ENCODE measurements around the gene RNF207. TPM values are rescaled to one million over a fixed set of nuclear protein-coding genes. Genes with fewer than 3 reads are reported as not detected.

Gene RNF207
- total RNA-seq, 2 donors from 2014 or later: 1.5 to 20.6 TPM

- DNase-seq (ENCODE audit: low spot score in 2 of 2): no peak
- ATAC-seq: no peak
- Mint-ChIP-seq H3K9me3 (no peaks in the 10 kb centered on the region), H3K27ac (no peak overlapping the region), H3K36me3 (no peaks in the 10 kb centered on the region)
Observed at GRCh38 chr1:6170116-6170741, 35.7 kb upstream of the RNF207 start.

GRCh38 chr1:6170742-6171201 is 35.1 kb upstream of the RNF207 start:
- Mint-ChIP-seq H3K27ac (no peak overlapping the region), H3K9me3 (no peaks in the 10 kb centered on the region), H3K36me3 (no peaks in the 10 kb centered on the region)
- no peak for ATAC-seq
- DNase-seq (ENCODE audit: low spot score in 2 of 2): no peak

- no peak for DNase-seq (ENCODE audit: low spot score in 2 of 2)
- H3K36me3 Mint-ChIP-seq: no peaks in the 10 kb centered on the region
- no peaks in the 10 kb centered on the region for H3K9me3 Mint-ChIP-seq
- no peak overlapping the region for H3K27ac Mint-ChIP-seq
- peak in 1 of 2 donors; percentile 42 for ATAC-seq
Observed at GRCh38 chr1:6171548-6172124, 34.3 kb upstream of the RNF207 start.

- ATAC-seq (no peak), DNase-seq (ENCODE audit: low spot score in 2 of 2) (no peak)
- Mint-ChIP-seq H3K36me3 (peaks cover 0 to 5% of the 10 kb centered on the region in 2 donors), H3K9me3 (no peaks in the 10 kb centered on the region), H3K27ac (no peak overlapping the region)
Observed at GRCh38 chr1:6172549-6172948, 33.4 kb upstream of the RNF207 start.

- DNase-seq (ENCODE audit: low spot score in 2 of 2) (no peak), ATAC-seq (no peak)
- Mint-ChIP-seq H3K9me3 (no peaks in the 10 kb centered on the region), H3K36me3 (peaks cover 0 to 6% of the 10 kb centered on the region in 2 donors), H3K27ac (no peak overlapping the region)
Observed at GRCh38 chr1:6174621-6175410, 31.1 kb upstream of the RNF207 start.

GRCh38 chr1:6175411-6175828 is 30.5 kb upstream of the RNF207 start:
- Mint-ChIP-seq H3K36me3 (peaks cover 0 to 6% of the 10 kb centered on the region in 2 donors), H3K9me3 (no peaks in the 10 kb centered on the region), H3K27ac (no peak overlapping the region)
- DNase-seq (ENCODE audit: low spot score in 2 of 2): no peak
- no peak for ATAC-seq

- Mint-ChIP-seq H3K9me3 (no peaks in the 10 kb centered on the region), H3K36me3 (peaks cover 0 to 6% of the 10 kb centered on the region in 2 donors), H3K27ac (no peak overlapping the region)
- no peak for DNase-seq (ENCODE audit: low spot score in 2 of 2)
- ATAC-seq: no peak
Observed at GRCh38 chr1:6176779-6177178, 29.1 kb upstream of the RNF207 start.

GRCh38 chr1:6177681-6178380 is 28.1 kb upstream of the RNF207 start:
- H3K36me3 Mint-ChIP-seq: peaks cover 0 to 7% of the 10 kb centered on the region in 2 donors
- no peak for DNase-seq (ENCODE audit: low spot score in 2 of 2)
- H3K9me3 Mint-ChIP-seq: no peaks in the 10 kb centered on the region
- no peak overlapping the region for H3K27ac Mint-ChIP-seq
- no peak for ATAC-seq

GRCh38 chr1:6178751-6179563 is 27.0 kb upstream of the RNF207 start:
- ATAC-seq: peak in 1 of 2 donors; percentile 12
- H3K9me3 Mint-ChIP-seq: no peaks in the 10 kb centered on the region
- DNase-seq (ENCODE audit: low spot score in 2 of 2): no peak
- H3K27ac Mint-ChIP-seq: no peak overlapping the region
- H3K36me3 Mint-ChIP-seq: peaks cover 0 to 10% of the 10 kb centered on the region in 2 donors

- H3K9me3 Mint-ChIP-seq: no peaks in the 10 kb centered on the region
- ATAC-seq (peak in 1 of 2 donors; percentile 8), DNase-seq (ENCODE audit: low spot score in 2 of 2) (no peak)
- no peak overlapping the region for H3K27ac Mint-ChIP-seq
- H3K36me3 Mint-ChIP-seq: peaks cover 0 to 10% of the 10 kb centered on the region in 2 donors
Observed at GRCh38 chr1:6179564-6180175, 26.2 kb upstream of the RNF207 start.

GRCh38 chr1:6180268-6180706 is 25.6 kb upstream of the RNF207 start, which contains the start of gene CHD5:
Gene CHD5, minus strand, starts transcription at chr1:6180321. Its CDS starts 298 bp downstream, at chr1:6180023.
- peak in 1 of 2 donors; percentile 19 for ATAC-seq
- H3K36me3 Mint-ChIP-seq: peaks cover 0 to 10% of the 10 kb centered on the region in 2 donors
- no peak within 1 kb of the TSS for H3K27ac Mint-ChIP-seq
- DNase-seq (ENCODE audit: low spot score in 2 of 2): no peak
- no peaks in the 10 kb centered on the region for H3K9me3 Mint-ChIP-seq

- peak in 1 of 2 donors; percentile 25 for ATAC-seq
- Mint-ChIP-seq H3K27ac (no peak overlapping the region), H3K9me3 (no peaks in the 10 kb centered on the region), H3K36me3 (peaks cover 3 to 10% of the 10 kb centered on the region in 2 donors)
- DNase-seq (ENCODE audit: low spot score in 2 of 2): no peak
Observed at GRCh38 chr1:6180707-6181311, 25.1 kb upstream of the RNF207 start.

- H3K9me3 Mint-ChIP-seq: no peaks in the 10 kb centered on the region
- H3K36me3 Mint-ChIP-seq: peaks cover 7 to 10% of the 10 kb centered on the region in 2 donors
- DNase-seq (ENCODE audit: low spot score in 2 of 2) (no peak), ATAC-seq (no peak)
- H3K27ac Mint-ChIP-seq: no peak overlapping the region
Observed at GRCh38 chr1:6181347-6181770, 24.6 kb upstream of the RNF207 start.

- Mint-ChIP-seq H3K9me3 (no peaks in the 10 kb centered on the region), H3K27ac (peak overlapping the region in 1 of 2 donors; percentile 84)
Observed at GRCh38 chr1:6183520-6183989, 22.4 kb upstream of the RNF207 start.

More at GRCh38 chr1:6183520-6183989, 22.4 kb upstream of the RNF207 start:
- ATAC-seq (no peak), DNase-seq (ENCODE audit: low spot score in 2 of 2) (no peak)
- H3K36me3 Mint-ChIP-seq: peaks cover 8 to 12% of the 10 kb centered on the region in 2 donors

All from activated naive CD4-positive, alpha-beta T cell treated with anti-CD3 and anti-CD28 coated beads, Interleukin-2, amount 50 U/mL, for 72 hours (primary cell).